Stimulated activated naive CD8-positive, alpha-beta T cell treated with anti-CD3 and anti-CD28 coated beads, Interleukin-15, Interleukin-2, amounts not matched to agents 100 U/mL and 50 U/mL, for 24 hours (primary cell): ENCODE data around the gene PDIA4.
"Not testable (repeated sequence)": the region's sequence is repeated elsewhere in the genome, so short reads cannot be mapped to it uniquely, and the experiment has no call there.

ENCODE experiments used
- ATAC-seq: fragments of 150-1000 bp; cut with Tn5 transposase; one replicate; pipeline ENCODE4 v1.10.0; 2021
- DNase-seq: peaks from one replicate; pipeline ENCODE4 v3.0.0; 2021

The PDIA4 gene

GRCh38 chr7:149003018-149003417, 25.3 kb downstream of the PDIA4 start:
- DNase-seq (no peak), ATAC-seq (no peak)

- DNase-seq = no peak
- ATAC-seq = no peak
These were observed 25.7 kb downstream of the PDIA4 start for GRCh38 chr7:149002604-149003003.

- ATAC-seq = no peak
- DNase-seq = no peak
These were observed 26.8 kb downstream of the PDIA4 start for GRCh38 chr7:149001427-149002068.

GRCh38 chr7:149000961-149001360, 27.3 kb downstream of the PDIA4 start:
- ATAC-seq = no peak

GRCh38 chr7:148999192-148999591, 29.1 kb downstream of the PDIA4 start:
- DNase-seq (no peak), ATAC-seq (no peak)

More at GRCh38 chr7:149000961-149001360, 27.3 kb downstream of the PDIA4 start:
- no peak for DNase-seq

GRCh38 chr7:148997497-148997896, 30.8 kb downstream of the PDIA4 start:
- ATAC-seq (no peak), DNase-seq (no peak)

GRCh38 chr7:148994576-148994975, 33.7 kb downstream of the PDIA4 start:
- ATAC-seq (no peak), DNase-seq (no peak)

GRCh38 chr7:148993193-148993592, 35.1 kb downstream of the PDIA4 start:
- ATAC-seq = no peak
- no peak for DNase-seq

GRCh38 chr7:148991536-148991935, 36.8 kb downstream of the PDIA4 start:
- DNase-seq (no peak), ATAC-seq (no peak)

- peak; percentile 5 for ATAC-seq
- DNase-seq = no peak
These were observed 40.4 kb downstream of the PDIA4 start for GRCh38 chr7:148987751-148988512.

- peak; percentile 78 for DNase-seq
- ATAC-seq = peak; percentile 89
These were observed 41.1 kb downstream of the PDIA4 start for GRCh38 chr7:148987010-148987750.

GRCh38 chr7:148986742-148987009, 41.6 kb downstream of the PDIA4 start:
- no peak for ATAC-seq
- no peak for DNase-seq

GRCh38 chr7:148983200-148984146, 44.8 kb downstream of the PDIA4 start:
- peak; percentile 85 for DNase-seq
- peak; percentile 75 for ATAC-seq

- ATAC-seq (no peak), DNase-seq (no peak)
These were observed 45.6 kb downstream of the PDIA4 start for GRCh38 chr7:148982654-148983199.

- ATAC-seq (no peak), DNase-seq (no peak)
These were observed 48.5 kb downstream of the PDIA4 start for GRCh38 chr7:148979827-148980226.

- ATAC-seq, DNase-seq: not testable (repeated sequence)
These were observed 49.2 kb downstream of the PDIA4 start for GRCh38 chr7:148979072-148979471.

- ATAC-seq (no peak), DNase-seq (no peak)
These were observed 50.2 kb downstream of the PDIA4 start for GRCh38 chr7:148978091-148978490.

GRCh38 chr7:148975896-148976295, 52.4 kb downstream of the PDIA4 start:
- DNase-seq = no peak
- no peak for ATAC-seq

GRCh38 chr7:148973256-148973655, 55.0 kb downstream of the PDIA4 start:
- DNase-seq (no peak), ATAC-seq (no peak)

GRCh38 chr7:148972375-148972774, 55.9 kb downstream of the PDIA4 start:
- DNase-seq (no peak), ATAC-seq (no peak)

- ATAC-seq = no peak
- DNase-seq = no peak
These were observed 60.7 kb downstream of the PDIA4 start for GRCh38 chr7:148967602-148968001.

GRCh38 chr7:148967032-148967372, 61.3 kb downstream of the PDIA4 start:
- DNase-seq (no peak), ATAC-seq (peak; percentile 8)
